SIG-M5 treated with dmso at 0.1 percent for 504 hours (cell line): ENCODE measurements around the gene FOXB2.
"Not testable (repeated sequence)": the region's sequence is repeated elsewhere in the genome, so short reads cannot be mapped to it uniquely, and the experiment has no call there.

Experiments used
- DNase-seq: peaks from one replicate; lab custom pipeline; 2025; ENCODE audit not compliant: unreplicated experiment; lab: John Stamatoyannopoulos, UW

FOXB2 gene

GRCh38 chr9:77016121-77016525 is 3.3 kb upstream of the FOXB2 start:
- DNase-seq: no peak

- no peak for DNase-seq
Measured at GRCh38 chr9:77016526-77017504, 2.6 kb upstream of the FOXB2 start.

- DNase-seq: no peak
Measured at GRCh38 chr9:77017505-77017894, 2.0 kb upstream of the FOXB2 start.

- DNase-seq: no peak
Measured at GRCh38 chr9:77018058-77018968, 1.1 kb upstream of the FOXB2 start.

GRCh38 chr9:77018969-77019235 is 553 bp upstream of the FOXB2 start:
- DNase-seq: no peak

- no peak for DNase-seq
Measured at GRCh38 chr9:77019926-77020412, 514 bp downstream of the FOXB2 start.

GRCh38 chr9:77020413-77021290 is 1.2 kb downstream of the FOXB2 start:
- no peak for DNase-seq

- DNase-seq: no peak
Measured at GRCh38 chr9:77021291-77021894, 1.9 kb downstream of the FOXB2 start.

- DNase-seq: no peak
Measured at GRCh38 chr9:77021922-77022782, 2.7 kb downstream of the FOXB2 start.

GRCh38 chr9:77022783-77023440 is 3.5 kb downstream of the FOXB2 start:
- no peak for DNase-seq

- no peak for DNase-seq
Measured at GRCh38 chr9:77023726-77024125, 4.3 kb downstream of the FOXB2 start.

GRCh38 chr9:77024776-77025545 is 5.5 kb downstream of the FOXB2 start:
- no peak for DNase-seq

- no peak for DNase-seq
Measured at GRCh38 chr9:77028478-77028877, 9.0 kb downstream of the FOXB2 start.

GRCh38 chr9:77030045-77030444 is 10.6 kb downstream of the FOXB2 start:
- DNase-seq: no peak

- no peak for DNase-seq
Measured at GRCh38 chr9:77038281-77039036, 19.0 kb downstream of the FOXB2 start.

- DNase-seq: no peak
Measured at GRCh38 chr9:77040340-77040739, 20.9 kb downstream of the FOXB2 start.

GRCh38 chr9:77043743-77044142 is 24.3 kb downstream of the FOXB2 start:
- DNase-seq: not testable (repeated sequence)
